Measurements from ENCODE around the gene HDHD5. TPM values are rescaled to one million over a fixed set of nuclear protein-coding genes. Genes with fewer than 3 reads are reported as not detected.

The HDHD5 gene
- total RNA-seq, 1 experiment from 2014 or later: 68.4 TPM

- H3K9me3 Mint-ChIP-seq: no peaks in the 10 kb centered on the region
- Histone ChIP-seq H4K5ac (ENCODE audit: insufficient read length, low read depth, low read length) (no peak overlapping the region), H3K23me2 (ENCODE audit: insufficient read length, low read depth, low read length, poor library complexity, severe bottlenecking) (no peaks in the 10 kb centered on the region), H4K91ac (ENCODE audit: insufficient read length, low read depth, low read length) (no peak overlapping the region), H3K79me2 (ENCODE audit: insufficient read depth, low read length) (no peaks in the 10 kb centered on the region), H4K8ac (replicated peaks; ENCODE audit: insufficient read length, low read depth, low read length) (no peak overlapping the region), H2BK15ac (ENCODE audit: low read depth, low read length) (no peak overlapping the region), H3K4me2 (ENCODE audit: insufficient read depth, insufficient read length, low read length) (no peak overlapping the region), H2BK5ac (ENCODE audit: insufficient read length, low read length) (no peak overlapping the region), H2AFZ (ENCODE audit: low read length) (no peak overlapping the region), H3T11ph (ENCODE audit: low read length) (no peak overlapping the region), H3K14ac (ENCODE audit: insufficient read depth, low read length) (no peak overlapping the region), H3K79me1 (ENCODE audit: insufficient read depth, low read depth, low read length, poor library complexity, severe bottlenecking) (no peaks in the 10 kb centered on the region), H3K27me3 (ENCODE audit: insufficient read depth, low read length) (no peaks in the 10 kb centered on the region), H3K56ac (ENCODE audit: insufficient read length, low read depth, low read length) (no peak overlapping the region), H3K23ac (ENCODE audit: insufficient read length, low read depth, low read length) (no peak overlapping the region), H3K4me1 (ENCODE audit: insufficient read depth, low read length) (no peaks in the 10 kb centered on the region), H2BK120ac (ENCODE audit: low read depth, low read length, poor library complexity, severe bottlenecking) (no peak overlapping the region), H3K4ac (ENCODE audit: low read depth, low read length) (no peak overlapping the region), H3K9ac (ENCODE audit: extremely low read depth, insufficient read length, low read length) (no peak overlapping the region), H2AK5ac (ENCODE audit: insufficient read length, low read length) (no peak overlapping the region), H2BK12ac (ENCODE audit: insufficient read length, low read depth, low read length) (no peak overlapping the region), H2BK20ac (ENCODE audit: low read depth, low read length, poor library complexity, severe bottlenecking) (no peak overlapping the region), H3K18ac (ENCODE audit: insufficient read length, low read depth, low read length) (no peak overlapping the region), H4K20me1 (ENCODE audit: control insufficient read depth, insufficient read depth, insufficient read length) (no peaks in the 10 kb centered on the region), H3K27ac (ENCODE audit: insufficient read length, low read depth, low read length) (no peak overlapping the region), H3K9me3 (ENCODE audit: control insufficient read depth, low read depth, low read length) (no peaks in the 10 kb centered on the region)
- no peak overlapping the region for H3K4me3 Mint-ChIP-seq
- no peaks in the 10 kb centered on the region for H3K27me3 Mint-ChIP-seq (ENCODE audit: low read depth)
- H3K27ac Mint-ChIP-seq: no peak overlapping the region
- WGBS (ENCODE audit: extremely low coverage, insufficient read length, low lambda C conversion rate): no CpG with 5 or more reads among the region's 6 CpGs
- DNase-seq: no peak
- H3K4me1 Mint-ChIP-seq: peaks cover 7 to 10% of the 10 kb centered on the region in 2 experiments; a peak in 3 of 4 replicates
- no peak for TF ChIP-seq CTCF (conservative IDR thresholded peaks at IDR 0.05)
- peaks cover 4 to 37% (median 17%) of the 10 kb centered on the region in 3 experiments; a peak in 6 of 7 replicates for H3K36me3 Mint-ChIP-seq (ENCODE audit: insufficient read depth in 1 of 3, low read depth in 3 of 3)
Measured at GRCh38 chr22:17097701-17098100, 61.4 kb downstream of the HDHD5 start.
